Immature natural killer cell (primary cell): ENCODE results near the gene CLEC16A. TPM values are rescaled to one million over a fixed set of nuclear protein-coding genes. Genes with fewer than 3 reads are reported as not detected.

Source experiments
- DNase-seq, 3 donors: peaks; one replicate each; pipeline ENCODE4 v3.0.0; 2022; ENCODE audit warnings: mixed read lengths in 1 of 3
- H3K27ac Mint-ChIP-seq, 6 donors: one replicate each; pipeline ENCODE4 v1.8.0; 2020; ENCODE audit warnings: mixed read lengths in 6 of 6, mild to moderate bottlenecking in 5 of 6, inconsistent platforms in 4 of 6, moderate library complexity in 3 of 6
- H3K27me3 Mint-ChIP-seq, 3 donors: one replicate each; pipeline ENCODE4 v1.8.0; 2020 to 2021; ENCODE audit warnings: low read depth in 3 of 3, mild to moderate bottlenecking in 3 of 3, mixed read lengths in 3 of 3, moderate library complexity in 3 of 3, inconsistent platforms in 1 of 3
- H3K36me3 Mint-ChIP-seq, 3 donors: one replicate each; pipeline ENCODE4 v1.8.0; 2020; ENCODE audit warnings: mixed read lengths in 3 of 3, inconsistent platforms in 2 of 3, mild to moderate bottlenecking in 2 of 3
- H3K4me1 Mint-ChIP-seq, 2 donors: one replicate each; pipeline ENCODE4 v1.8.0; 2020; ENCODE audit warnings: inconsistent platforms in 2 of 2, mild to moderate bottlenecking in 2 of 2, mixed read lengths in 2 of 2, moderate library complexity in 1 of 2
- H3K4me3 Mint-ChIP-seq, 5 donors: one replicate each; pipeline ENCODE4 v1.8.0; 2020; ENCODE audit warnings: mild to moderate bottlenecking in 5 of 5, mixed read lengths in 5 of 5, inconsistent platforms in 3 of 5, moderate library complexity in 3 of 5
- H3K9me3 Mint-ChIP-seq, 6 donors: one replicate each; pipeline ENCODE4 v1.8.0; 2020; ENCODE audit warnings: mild to moderate bottlenecking in 6 of 6, mixed read lengths in 6 of 6, inconsistent platforms in 4 of 6, moderate library complexity in 3 of 6
- polyA plus RNA-seq, 3 donors: library from polyadenylated mRNA; unstranded; fragments of 300-500 nt; fragmentation: Illumina TruSeq; gene quantifications; one replicate each; pipeline ENCODE4 v1.2.3, GENCODE V29; 2021

The CLEC16A gene
- polyA plus RNA-seq, 3 donors from 2014 or later: 5.6 to 19.9 (median 5.6) TPM

- DNase-seq: no peak
- H3K27ac Mint-ChIP-seq: no peak overlapping the region
- H3K36me3 Mint-ChIP-seq: peaks cover 3 to 11% (median 8%) of the 10 kb centered on the region in 3 donors
- H3K27me3 Mint-ChIP-seq: peaks cover 0 to 1% (median 0%) of the 10 kb centered on the region in 3 donors
- H3K4me1 Mint-ChIP-seq: peaks cover 12 to 41% of the 10 kb centered on the region in 2 donors
- no peak overlapping the region for H3K4me3 Mint-ChIP-seq
- no peaks in the 10 kb centered on the region for H3K9me3 Mint-ChIP-seq
Measured at GRCh38 chr16:10930755-10931093, 13.6 kb upstream of the CLEC16A start.

GRCh38 chr16:10931134-10931533 lies 13.2 kb upstream of the CLEC16A start:
- DNase-seq: no peak
- Mint-ChIP-seq H3K27ac (no peak overlapping the region), H3K36me3 (peaks cover 3 to 11% (median 9%) of the 10 kb centered on the region in 3 donors), H3K27me3 (peaks cover 0 to 1% (median 0%) of the 10 kb centered on the region in 3 donors), H3K4me1 (peaks cover 15 to 45% of the 10 kb centered on the region in 2 donors), H3K4me3 (no peak overlapping the region), H3K9me3 (no peaks in the 10 kb centered on the region)

GRCh38 chr16:10931977-10932632 lies 12.3 kb upstream of the CLEC16A start:
- peaks cover 0 to 1% (median 0%) of the 10 kb centered on the region in 3 donors for H3K27me3 Mint-ChIP-seq
- no peak overlapping the region for H3K4me3 Mint-ChIP-seq
- H3K4me1 Mint-ChIP-seq: peaks cover 24 to 55% of the 10 kb centered on the region in 2 donors
- H3K36me3 Mint-ChIP-seq: peaks cover 2 to 11% (median 9%) of the 10 kb centered on the region in 3 donors
- no peak for DNase-seq
- no peaks in the 10 kb centered on the region for H3K9me3 Mint-ChIP-seq
- H3K27ac Mint-ChIP-seq: no peak overlapping the region

GRCh38 chr16:10932959-10933710 lies 11.2 kb upstream of the CLEC16A start:
- H3K9me3 Mint-ChIP-seq: no peaks in the 10 kb centered on the region
- DNase-seq: no peak
- H3K4me3 Mint-ChIP-seq: no peak overlapping the region
- peaks cover 34 to 65% of the 10 kb centered on the region in 2 donors for H3K4me1 Mint-ChIP-seq
- H3K27ac Mint-ChIP-seq: no peak overlapping the region
- peaks cover 0 to 1% (median 0%) of the 10 kb centered on the region in 3 donors for H3K27me3 Mint-ChIP-seq
- H3K36me3 Mint-ChIP-seq: peaks cover 0 to 6% (median 4%) of the 10 kb centered on the region in 3 donors

GRCh38 chr16:10933865-10934264 lies 10.5 kb upstream of the CLEC16A start:
- Mint-ChIP-seq H3K27me3 (peaks cover 0 to 1% (median 0%) of the 10 kb centered on the region in 3 donors), H3K9me3 (no peaks in the 10 kb centered on the region), H3K27ac (peak overlapping the region in 1 of 6 donors; percentile 24), H3K4me1 (peaks cover 41 to 72% of the 10 kb centered on the region in 2 donors), H3K4me3 (no peak overlapping the region), H3K36me3 (peaks cover 0 to 6% (median 4%) of the 10 kb centered on the region in 3 donors)
- DNase-seq: no peak

- Mint-ChIP-seq H3K27ac (peak overlapping the region in 1 of 6 donors; percentile 23), H3K36me3 (peaks cover 0 to 6% (median 4%) of the 10 kb centered on the region in 3 donors), H3K27me3 (peaks cover 0 to 1% (median 0%) of the 10 kb centered on the region in 3 donors), H3K4me3 (no peak overlapping the region), H3K4me1 (peaks cover 48 to 79% of the 10 kb centered on the region in 2 donors), H3K9me3 (no peaks in the 10 kb centered on the region)
- DNase-seq: no peak
Measured at GRCh38 chr16:10934325-10935107, 9.8 kb upstream of the CLEC16A start.

GRCh38 chr16:10935226-10935915 lies 9.0 kb upstream of the CLEC16A start:
- Mint-ChIP-seq H3K27me3 (peaks cover 0 to 4% (median 0%) of the 10 kb centered on the region in 3 donors), H3K9me3 (no peaks in the 10 kb centered on the region), H3K4me1 (peaks cover 52 to 80% of the 10 kb centered on the region in 2 donors), H3K27ac (peak overlapping the region in 1 of 6 donors; percentile 42), H3K4me3 (peak overlapping the region in 2 of 5 donors; percentile 29 to 31), H3K36me3 (peaks cover 0 to 4% (median 2%) of the 10 kb centered on the region in 3 donors)
- DNase-seq: no peak

GRCh38 chr16:10936272-10936984 lies 7.9 kb upstream of the CLEC16A start:
- no peaks in the 10 kb centered on the region for H3K9me3 Mint-ChIP-seq
- H3K27ac Mint-ChIP-seq: peak overlapping the region in 2 of 6 donors; percentile 38 to 42
- peaks cover 0 to 4% (median 2%) of the 10 kb centered on the region in 3 donors for H3K36me3 Mint-ChIP-seq
- H3K4me1 Mint-ChIP-seq: peaks cover 61 to 85% of the 10 kb centered on the region in 2 donors
- no peak for DNase-seq
- H3K27me3 Mint-ChIP-seq: peaks cover 0 to 4% (median 0%) of the 10 kb centered on the region in 3 donors
- H3K4me3 Mint-ChIP-seq: peak overlapping the region in 3 of 5 donors; percentile 46 to 76 (median 59)

- H3K4me1 Mint-ChIP-seq: peaks cover 64 to 88% of the 10 kb centered on the region in 2 donors
- peak overlapping the region in 3 of 6 donors; percentile 42 to 75 (median 55) for H3K27ac Mint-ChIP-seq
- H3K36me3 Mint-ChIP-seq: peaks cover 0 to 4% (median 2%) of the 10 kb centered on the region in 3 donors
- H3K9me3 Mint-ChIP-seq: no peaks in the 10 kb centered on the region
- DNase-seq: peak in 1 of 3 donors; percentile 17
- H3K27me3 Mint-ChIP-seq: peaks cover 0 to 6% (median 0%) of the 10 kb centered on the region in 3 donors
- H3K4me3 Mint-ChIP-seq: peak overlapping the region; percentile 47 to 76 (median 64)
Measured at GRCh38 chr16:10937068-10937859, 7.1 kb upstream of the CLEC16A start.

- DNase-seq: no peak
- Mint-ChIP-seq H3K27me3 (peaks cover 0 to 6% (median 0%) of the 10 kb centered on the region in 3 donors), H3K4me1 (peaks cover 74 to 92% of the 10 kb centered on the region in 2 donors), H3K9me3 (no peaks in the 10 kb centered on the region), H3K36me3 (peaks cover 0 to 4% (median 2%) of the 10 kb centered on the region in 3 donors), H3K4me3 (peak overlapping the region in 4 of 5 donors; percentile 56 to 76 (median 66)), H3K27ac (peak overlapping the region in 3 of 6 donors; percentile 9 to 38 (median 32))
Measured at GRCh38 chr16:10938321-10938720, 6.0 kb upstream of the CLEC16A start.

- peaks cover 0 to 4% (median 2%) of the 10 kb centered on the region in 3 donors for H3K36me3 Mint-ChIP-seq
- H3K4me1 Mint-ChIP-seq: peaks cover 79 to 92% of the 10 kb centered on the region in 2 donors
- H3K9me3 Mint-ChIP-seq: no peaks in the 10 kb centered on the region
- peak overlapping the region in 3 of 6 donors; percentile 6 to 53 (median 30) for H3K27ac Mint-ChIP-seq
- peak overlapping the region; percentile 22 to 93 (median 51) for H3K4me3 Mint-ChIP-seq
- peaks cover 0 to 8% (median 2%) of the 10 kb centered on the region in 3 donors for H3K27me3 Mint-ChIP-seq
- no peak for DNase-seq
Measured at GRCh38 chr16:10938796-10939648, 5.3 kb upstream of the CLEC16A start.
